Measurements from ENCODE around the gene CBX3. TPM values are rescaled to one million over a fixed set of nuclear protein-coding genes. Genes with fewer than 3 reads are reported as not detected.

The CBX3 gene
- total and polyA plus RNA-seq, 10 of the 15 experiments (the other 5 are each of a cell fraction or from before 2014, with no cell fraction given), result 153 to 307 (median 225) TPM

DNA sequence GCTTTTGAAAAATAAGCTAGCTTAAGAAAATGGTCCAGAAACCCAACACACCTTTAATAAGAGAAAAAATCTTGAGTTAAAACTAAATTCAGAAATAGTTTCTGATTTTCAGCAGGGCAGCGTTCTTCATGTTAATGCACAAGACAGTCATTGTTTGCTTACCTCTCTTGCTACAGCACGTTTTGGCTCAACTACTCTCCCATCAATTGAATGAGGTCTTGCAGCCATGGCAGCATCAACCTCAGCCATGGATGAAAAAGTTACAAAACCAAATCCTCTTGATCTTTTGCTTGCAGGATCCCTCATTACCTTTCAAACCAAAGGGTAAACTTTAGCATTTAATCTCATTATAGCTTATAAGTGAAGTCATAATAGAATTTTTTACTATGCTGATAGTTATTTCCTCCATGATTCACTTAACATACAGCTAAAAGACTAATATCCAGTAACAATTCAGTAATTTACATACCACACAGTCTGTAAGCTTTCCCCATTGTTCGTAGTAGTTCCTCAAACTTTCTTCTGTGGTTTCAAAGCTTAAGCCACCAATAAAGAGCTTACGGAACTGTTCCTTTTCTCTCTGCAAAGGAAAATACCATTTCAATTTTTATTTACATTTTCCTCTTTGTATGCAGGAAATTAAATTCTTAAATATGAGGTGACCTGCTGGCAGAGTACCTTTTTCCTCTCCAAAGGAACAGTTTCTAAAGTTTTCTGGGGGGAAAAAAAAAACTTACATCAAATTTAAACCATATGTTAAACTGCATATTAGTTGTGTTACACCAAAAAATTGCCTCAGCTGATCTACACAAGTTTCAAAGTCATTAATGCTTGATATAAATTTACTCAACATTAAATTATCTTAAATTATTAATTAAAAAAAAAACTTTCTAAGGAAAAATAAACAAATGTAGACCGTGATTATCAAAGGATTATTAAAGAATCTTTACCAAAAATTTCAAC lies 4.1 kb upstream of the CBX3 start (continued):
- TF ChIP-seq ZNF592 (IDR thresholded peaks at IDR 0.05) (0 out of 2 replicates have a peak, but pooled peaks have one; percentile 26), TCF12 (IDR thresholded peaks at IDR 0.05; ENCODE audit: low read depth, low read length) (no peak), ZBED1 (IDR thresholded peaks at IDR 0.05; ENCODE audit: borderline replicate concordance) (no peak), RB1 (IDR thresholded peaks at IDR 0.05; ENCODE audit: borderline replicate concordance) (no peak), SIN3A (IDR thresholded peaks at IDR 0.05; ENCODE audit: low read depth, low read length) (0 out of 2 replicates have a peak, but pooled peaks have one; percentile 45), SMAD5 (IDR thresholded peaks at IDR 0.05; ENCODE audit: low read depth) (no peak), ZNF217 (IDR thresholded peaks at IDR 0.05) (no peak), ATF3 (IDR thresholded peaks at IDR 0.05; ENCODE audit: borderline replicate concordance, extremely low read depth, low read depth, low read length) (no peak), HCFC1 (IDR thresholded peaks at IDR 0.05; ENCODE audit: low read length) (no peak), MLLT1 (IDR thresholded peaks at IDR 0.05) (no peak), CBX5 (IDR thresholded peaks at IDR 0.05; ENCODE audit: low read depth) (no peak), NFXL1 (IDR thresholded peaks at IDR 0.05; ENCODE audit: borderline replicate concordance) (no peak), ELK1 (IDR thresholded peaks at IDR 0.05; ENCODE audit: low read depth, low read length) (no peak), TARDBP (IDR thresholded peaks at IDR 0.05; ENCODE audit: borderline replicate concordance) (no peak)
- TF ChIP-seq, protein P1, sequence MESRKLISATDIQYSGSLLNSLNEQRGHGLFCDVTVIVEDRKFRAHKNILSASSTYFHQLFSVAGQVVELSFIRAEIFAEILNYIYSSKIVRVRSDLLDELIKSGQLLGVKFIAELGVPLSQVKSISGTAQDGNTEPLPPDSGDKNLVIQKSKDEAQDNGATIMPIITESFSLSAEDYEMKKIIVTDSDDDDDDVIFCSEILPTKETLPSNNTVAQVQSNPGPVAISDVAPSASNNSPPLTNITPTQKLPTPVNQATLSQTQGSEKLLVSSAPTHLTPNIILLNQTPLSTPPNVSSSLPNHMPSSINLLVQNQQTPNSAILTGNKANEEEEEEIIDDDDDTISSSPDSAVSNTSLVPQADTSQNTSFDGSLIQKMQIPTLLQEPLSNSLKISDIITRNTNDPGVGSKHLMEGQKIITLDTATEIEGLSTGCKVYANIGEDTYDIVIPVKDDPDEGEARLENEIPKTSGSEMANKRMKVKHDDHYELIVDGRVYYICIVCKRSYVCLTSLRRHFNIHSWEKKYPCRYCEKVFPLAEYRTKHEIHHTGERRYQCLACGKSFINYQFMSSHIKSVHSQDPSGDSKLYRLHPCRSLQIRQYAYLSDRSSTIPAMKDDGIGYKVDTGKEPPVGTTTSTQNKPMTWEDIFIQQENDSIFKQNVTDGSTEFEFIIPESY (IDR thresholded peaks at IDR 0.05), result no peak
- TF ChIP-seq, protein P2, sequence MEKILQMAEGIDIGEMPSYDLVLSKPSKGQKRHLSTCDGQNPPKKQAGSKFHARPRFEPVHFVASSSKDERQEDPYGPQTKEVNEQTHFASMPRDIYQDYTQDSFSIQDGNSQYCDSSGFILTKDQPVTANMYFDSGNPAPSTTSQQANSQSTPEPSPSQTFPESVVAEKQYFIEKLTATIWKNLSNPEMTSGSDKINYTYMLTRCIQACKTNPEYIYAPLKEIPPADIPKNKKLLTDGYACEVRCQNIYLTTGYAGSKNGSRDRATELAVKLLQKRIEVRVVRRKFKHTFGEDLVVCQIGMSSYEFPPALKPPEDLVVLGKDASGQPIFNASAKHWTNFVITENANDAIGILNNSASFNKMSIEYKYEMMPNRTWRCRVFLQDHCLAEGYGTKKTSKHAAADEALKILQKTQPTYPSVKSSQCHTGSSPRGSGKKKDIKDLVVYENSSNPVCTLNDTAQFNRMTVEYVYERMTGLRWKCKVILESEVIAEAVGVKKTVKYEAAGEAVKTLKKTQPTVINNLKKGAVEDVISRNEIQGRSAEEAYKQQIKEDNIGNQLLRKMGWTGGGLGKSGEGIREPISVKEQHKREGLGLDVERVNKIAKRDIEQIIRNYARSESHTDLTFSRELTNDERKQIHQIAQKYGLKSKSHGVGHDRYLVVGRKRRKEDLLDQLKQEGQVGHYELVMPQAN (conservative IDR thresholded peaks at IDR 0.05), result no peak

Measured in GM12878 (cell line).